ENCODE measurements around the gene PAPLN.

Gene PAPLN

DNA sequence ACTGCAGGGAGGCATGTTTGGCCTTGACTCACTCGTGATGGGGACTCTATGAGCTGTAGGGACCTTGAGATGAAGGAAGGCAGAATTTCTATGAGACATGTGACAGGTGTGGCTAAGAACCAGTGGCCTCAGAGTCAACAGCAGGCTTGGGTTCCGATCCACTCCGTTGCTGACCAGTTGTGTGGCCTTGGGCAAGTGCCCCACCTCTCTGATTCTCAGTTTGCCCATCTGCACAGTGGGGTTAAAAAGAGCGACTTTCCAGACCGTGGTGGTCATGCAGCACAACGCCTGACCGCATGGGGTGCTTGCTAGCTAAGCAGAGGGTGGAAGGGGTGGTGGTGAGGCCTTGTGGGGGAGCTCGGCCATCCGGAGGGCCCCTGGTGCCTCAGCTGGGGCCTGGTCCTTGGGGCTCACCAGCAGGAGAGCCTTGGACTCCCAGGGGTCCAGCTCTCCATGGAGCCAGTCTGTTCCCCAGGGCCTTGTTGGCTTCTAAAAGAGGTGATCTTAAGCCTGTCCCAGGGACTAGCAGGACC is 18.5 kb downstream of the PAPLN start:
- Histone ChIP-seq H3K4me2 (ENCODE audit: low read depth, low read length, poor library complexity, severe bottlenecking) (no peak overlapping the region), H3K36me3 (ENCODE audit: low read length) (no peaks in the 10 kb centered on the region), H3K9ac (ENCODE audit: low read length) (no peak overlapping the region)

DNA sequence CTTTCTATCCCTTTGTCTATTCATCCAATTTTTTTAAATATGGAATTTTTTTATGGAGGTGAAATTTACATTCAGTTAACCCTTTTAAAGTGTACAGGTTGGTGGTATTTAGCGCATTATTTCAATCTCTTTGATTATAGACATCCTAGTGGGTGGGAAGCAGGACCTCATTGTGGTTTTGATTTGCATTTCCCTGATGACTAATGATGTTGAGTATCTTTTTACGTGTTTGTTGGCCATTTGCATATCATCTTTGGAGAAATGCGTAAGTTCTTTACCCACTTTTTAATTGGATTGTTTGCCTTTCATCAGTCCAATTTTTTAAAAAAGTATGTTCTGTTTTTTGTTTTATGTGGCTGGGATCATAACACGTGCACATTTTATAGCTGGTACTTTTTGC is 20.8 kb downstream of the PAPLN start:
- Histone ChIP-seq H3K36me3 (ENCODE audit: low read length) (no peaks in the 10 kb centered on the region), H3K27me3 (ENCODE audit: low read length) (no peaks in the 10 kb centered on the region), H3K9ac (ENCODE audit: low read length) (no peak overlapping the region), H3K9me3 (ENCODE audit: insufficient read depth, low read length) (no peaks in the 10 kb centered on the region), H3K4me3 (ENCODE audit: insufficient read depth, low read length, poor library complexity, severe bottlenecking) (no peak overlapping the region), H2AFZ (ENCODE audit: low read depth, low read length, severe bottlenecking) (no peak overlapping the region), H3K4me2 (ENCODE audit: low read depth, low read length, poor library complexity, severe bottlenecking) (no peak overlapping the region), H3K79me2 (ENCODE audit: insufficient read depth, low read length) (no peaks in the 10 kb centered on the region), H3K27ac (ENCODE audit: low read depth, low read length) (no peak overlapping the region), H3F3A (ENCODE audit: insufficient read depth) (no peaks in the 10 kb centered on the region; the same call in 1 of the 2 replicates), H4K20me1 (ENCODE audit: low read depth, low read length) (no peaks in the 10 kb centered on the region), H3K9me2 (replicated peaks; ENCODE audit: insufficient read depth, low read length) (no peaks in the 10 kb centered on the region)
- no peak for TF ChIP-seq EZH2phosphoT487 (conservative IDR thresholded peaks at IDR 0.05; ENCODE audit: low read length)
- TF ChIP-seq, protein P1, sequence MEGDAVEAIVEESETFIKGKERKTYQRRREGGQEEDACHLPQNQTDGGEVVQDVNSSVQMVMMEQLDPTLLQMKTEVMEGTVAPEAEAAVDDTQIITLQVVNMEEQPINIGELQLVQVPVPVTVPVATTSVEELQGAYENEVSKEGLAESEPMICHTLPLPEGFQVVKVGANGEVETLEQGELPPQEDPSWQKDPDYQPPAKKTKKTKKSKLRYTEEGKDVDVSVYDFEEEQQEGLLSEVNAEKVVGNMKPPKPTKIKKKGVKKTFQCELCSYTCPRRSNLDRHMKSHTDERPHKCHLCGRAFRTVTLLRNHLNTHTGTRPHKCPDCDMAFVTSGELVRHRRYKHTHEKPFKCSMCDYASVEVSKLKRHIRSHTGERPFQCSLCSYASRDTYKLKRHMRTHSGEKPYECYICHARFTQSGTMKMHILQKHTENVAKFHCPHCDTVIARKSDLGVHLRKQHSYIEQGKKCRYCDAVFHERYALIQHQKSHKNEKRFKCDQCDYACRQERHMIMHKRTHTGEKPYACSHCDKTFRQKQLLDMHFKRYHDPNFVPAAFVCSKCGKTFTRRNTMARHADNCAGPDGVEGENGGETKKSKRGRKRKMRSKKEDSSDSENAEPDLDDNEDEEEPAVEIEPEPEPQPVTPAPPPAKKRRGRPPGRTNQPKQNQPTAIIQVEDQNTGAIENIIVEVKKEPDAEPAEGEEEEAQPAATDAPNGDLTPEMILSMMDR (IDR thresholded peaks at IDR 0.05; ENCODE audit: insufficient read depth, low read length, poor library complexity, severe bottlenecking), result no peak

More for the DNA sequence above, 18.5 kb downstream of the PAPLN start:
- Histone ChIP-seq H4K20me1 (ENCODE audit: low read depth, low read length) (no peaks in the 10 kb centered on the region), H3K27ac (ENCODE audit: low read depth, low read length) (no peak overlapping the region), H3K79me2 (ENCODE audit: insufficient read depth, low read length) (no peaks in the 10 kb centered on the region), H3F3A (ENCODE audit: insufficient read depth) (no peaks in the 10 kb centered on the region; the same call in 1 of the 2 replicates), H3K9me2 (replicated peaks; ENCODE audit: insufficient read depth, low read length) (no peaks in the 10 kb centered on the region), H3K9me3 (ENCODE audit: insufficient read depth, low read length) (no peaks in the 10 kb centered on the region), H3K4me3 (ENCODE audit: insufficient read depth, low read length, poor library complexity, severe bottlenecking) (no peak overlapping the region), H3K27me3 (ENCODE audit: low read length) (no peaks in the 10 kb centered on the region), H2AFZ (ENCODE audit: low read depth, low read length, severe bottlenecking) (no peak overlapping the region)
- no peak for TF ChIP-seq EZH2phosphoT487 (conservative IDR thresholded peaks at IDR 0.05; ENCODE audit: low read length)
- TF ChIP-seq, protein P1 (IDR thresholded peaks at IDR 0.05; ENCODE audit: insufficient read depth, low read length, poor library complexity, severe bottlenecking), result no peak

DNA sequence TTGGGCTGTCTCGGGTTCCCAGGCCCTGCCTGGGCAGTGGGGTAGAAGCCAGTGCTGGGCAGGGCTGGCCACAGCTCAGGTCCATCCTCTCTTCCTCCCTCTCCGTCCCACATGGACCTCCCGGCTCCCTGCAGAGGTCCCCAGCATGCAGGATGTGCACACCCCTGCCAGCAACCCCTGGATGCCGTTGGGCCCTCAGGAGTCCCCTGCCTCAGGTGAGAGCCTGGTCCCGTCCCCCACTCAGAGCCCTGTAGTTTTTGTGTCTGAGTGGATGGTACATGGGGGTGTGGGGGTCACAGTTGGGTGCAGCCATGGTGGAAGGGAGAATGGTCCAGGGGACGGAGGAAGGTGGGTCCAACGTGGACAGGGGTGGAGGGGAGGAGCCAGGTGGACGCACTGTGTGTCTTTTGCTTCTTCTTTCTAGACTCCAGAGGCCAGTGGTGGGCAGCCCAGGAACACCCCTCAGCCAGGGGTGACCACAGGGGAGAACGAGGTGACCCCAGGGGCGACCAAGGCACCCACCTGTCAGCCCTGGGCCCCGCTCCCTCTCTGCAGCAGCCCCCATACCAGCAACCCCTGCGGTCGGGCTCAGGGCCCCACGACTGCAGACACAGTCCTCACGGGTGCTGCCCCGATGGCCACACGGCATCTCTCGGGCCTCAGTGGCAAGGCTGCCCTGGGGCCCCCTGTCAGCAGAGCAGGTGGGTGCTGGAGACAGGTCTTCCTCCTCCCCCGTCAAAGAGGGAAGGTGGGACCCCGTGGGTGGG is 21.7 kb downstream of the PAPLN start:
- no peaks in the 10 kb centered on the region for H3K9me3 ChIP-seq (ENCODE audit: insufficient read depth, low read length)
- no peak overlapping the region for H3K27ac ChIP-seq (ENCODE audit: low read depth, low read length)
- H3K9ac ChIP-seq (ENCODE audit: low read length), result no peak overlapping the region
- H3K4me3 ChIP-seq (ENCODE audit: insufficient read depth, low read length, poor library complexity, severe bottlenecking), result no peak overlapping the region
- no peaks in the 10 kb centered on the region; the same call in 1 of the 2 replicates for H3F3A ChIP-seq (ENCODE audit: insufficient read depth)
- no peaks in the 10 kb centered on the region for H3K79me2 ChIP-seq (ENCODE audit: insufficient read depth, low read length)
- no peaks in the 10 kb centered on the region for H3K36me3 ChIP-seq (ENCODE audit: low read length)
- H3K9me2 ChIP-seq (replicated peaks; ENCODE audit: insufficient read depth, low read length), result no peaks in the 10 kb centered on the region
- H2AFZ ChIP-seq (ENCODE audit: low read depth, low read length, severe bottlenecking), result no peak overlapping the region
- H3K27me3 ChIP-seq (ENCODE audit: low read length), result no peaks in the 10 kb centered on the region
- H4K20me1 ChIP-seq (ENCODE audit: low read depth, low read length), result no peaks in the 10 kb centered on the region
- no peak overlapping the region for H3K4me2 ChIP-seq (ENCODE audit: low read depth, low read length, poor library complexity, severe bottlenecking)
- TF ChIP-seq, protein P1 (IDR thresholded peaks at IDR 0.05; ENCODE audit: insufficient read depth, low read length, poor library complexity, severe bottlenecking), result no peak
- TF ChIP-seq EZH2phosphoT487 (conservative IDR thresholded peaks at IDR 0.05; ENCODE audit: low read length), result no peak

Data from SU-DHL-6 (cell line).